DOHH2 (cell line): Measurements from ENCODE around the gene HTR1D.
"Not testable (repeated sequence)": the region's sequence is repeated elsewhere in the genome, so short reads cannot be mapped to it uniquely, and the experiment has no call there.

Experiments
- H3F3A ChIP-seq: fragments of 200-600 bp; sonication (generic), shearing (Covaris generic); 2 replicates; pipeline ENCODE4 v1.6.0; 2016; ENCODE audit warnings: antibody characterized with exemption, mild to moderate bottlenecking; ENCODE audit not compliant: control insufficient read depth, insufficient read depth
- H3K27ac ChIP-seq: fragments of 200-600 bp; sonication (generic); 2 replicates; pipeline ENCODE4 v1.5.1; 2014; ENCODE audit warnings: low read depth, mild to moderate bottlenecking, low read length, moderate library complexity
- H3K27me3 ChIP-seq: fragments of 200-600 bp; sonication (generic); 2 replicates; pipeline ENCODE4 v1.6.1; 2014; ENCODE audit warnings: mild to moderate bottlenecking, low read length, mixed read lengths; ENCODE audit not compliant: control insufficient read depth
- H3K36me3 ChIP-seq: fragments of 200-600 bp; sonication (generic); 2 replicates; pipeline ENCODE4 v1.6.1; 2014; ENCODE audit warnings: mild to moderate bottlenecking, low read length, moderate library complexity, mixed read lengths; ENCODE audit not compliant: control insufficient read depth
- H3K4me1 ChIP-seq: fragments of 200-600 bp; sonication (generic); 2 replicates; pipeline ENCODE4 v1.6.1; 2014; ENCODE audit warnings: mild to moderate bottlenecking, low read length, mixed read lengths; ENCODE audit not compliant: control insufficient read depth
- H3K4me2 ChIP-seq: fragments of 200-600 bp; sonication (generic); 2 replicates; pipeline ENCODE4 v1.6.0; 2014; ENCODE audit warnings: mild to moderate bottlenecking, low read length, moderate library complexity
- H3K4me3 ChIP-seq: fragments of 200-600 bp; sonication (generic); 2 replicates; pipeline ENCODE4 v1.5.1; 2014; ENCODE audit warnings: mild to moderate bottlenecking, low read length, mixed read lengths
- H3K79me2 ChIP-seq: fragments of 200-600 bp; sonication (generic); 2 replicates; pipeline ENCODE4 v1.6.1; 2014; ENCODE audit warnings: mild to moderate bottlenecking, low read length, mixed read lengths; ENCODE audit not compliant: control insufficient read depth
- H3K9me2 ChIP-seq: fragments of 200-600 bp; sonication (generic); replicated peaks from 2 replicates; pipeline ENCODE4 v1.6.1; 2014; ENCODE audit warnings: mild to moderate bottlenecking, low read length, mixed read lengths; ENCODE audit not compliant: control insufficient read depth
- H3K9me3 ChIP-seq: fragments of 200-600 bp; sonication (generic); 2 replicates; pipeline ENCODE4 v1.6.1; 2014; ENCODE audit warnings: antibody characterized with exemption, low read length, mixed read lengths; ENCODE audit not compliant: control insufficient read depth, insufficient read depth
- H4K20me1 ChIP-seq: fragments of 200-600 bp; sonication (generic); 2 replicates; pipeline ENCODE4 v1.6.0; 2014; ENCODE audit warnings: low read depth, mild to moderate bottlenecking, antibody characterized with exemption, low read length, moderate library complexity; ENCODE audit not compliant: control insufficient read depth, insufficient read depth
- CTCF ChIP-seq: fragments of 200-600 bp; sonication (generic); IDR thresholded peaks from one replicate; pipeline ENCODE4 v1.5.1; 2014; ENCODE audit warnings: antibody characterized with exemption, mild to moderate bottlenecking, low read depth, low read length; ENCODE audit not compliant: poor library complexity, severe bottlenecking
- EZH2phosphoT487 ChIP-seq: fragments of 200-600 bp; sonication (generic); IDR thresholded peaks from 2 replicates; pipeline ENCODE4 v1.6.1; 2017; ENCODE audit warnings: borderline replicate concordance, mild to moderate bottlenecking, antibody characterized with exemption, low read length, moderate library complexity, mixed read lengths

The HTR1D gene

GRCh38 chr1:23194119-23194984 is 22.9 kb downstream of the HTR1D start:
- TF ChIP-seq EZH2phosphoT487 (no peak), CTCF (no peak)
- H3K27ac ChIP-seq, result no peak overlapping the region
- no peak overlapping the region for H3K4me3 ChIP-seq
- no peaks in the 10 kb centered on the region for H3F3A ChIP-seq
- no peaks in the 10 kb centered on the region for H3K9me2 ChIP-seq
- H3K4me1 ChIP-seq, result no peaks in the 10 kb centered on the region
- no peak overlapping the region for H3K4me2 ChIP-seq
- H3K79me2 ChIP-seq, result no peaks in the 10 kb centered on the region
- no peaks in the 10 kb centered on the region for H4K20me1 ChIP-seq
- H3K27me3 ChIP-seq, result no peaks in the 10 kb centered on the region
- H3K9me3 ChIP-seq, result no peaks in the 10 kb centered on the region
- H3K36me3 ChIP-seq, result no peaks in the 10 kb centered on the region

GRCh38 chr1:23193391-23194118 is 23.7 kb downstream of the HTR1D start:
- no peak for TF ChIP-seq EZH2phosphoT487
- no peak for TF ChIP-seq CTCF
- Histone ChIP-seq H3K36me3 (no peaks in the 10 kb centered on the region), H3K9me2 (no peaks in the 10 kb centered on the region), H3K9me3 (no peaks in the 10 kb centered on the region), H3K79me2 (no peaks in the 10 kb centered on the region), H3K4me2 (no peak overlapping the region), H3K4me1 (no peaks in the 10 kb centered on the region), H4K20me1 (no peaks in the 10 kb centered on the region), H3F3A (no peaks in the 10 kb centered on the region), H3K4me3 (no peak overlapping the region), H3K27ac (no peak overlapping the region), H3K27me3 (no peaks in the 10 kb centered on the region)

GRCh38 chr1:23191199-23191598 is 26.1 kb downstream of the HTR1D start:
- Histone ChIP-seq H3K79me2 (no peaks in the 10 kb centered on the region), H4K20me1 (0 out of 2 replicates have a peak, but pooled peaks cover 2% of the 10 kb centered on the region), H3K36me3 (no peaks in the 10 kb centered on the region), H3F3A (no peaks in the 10 kb centered on the region), H3K9me2 (no peaks in the 10 kb centered on the region), H3K4me3 (no peak overlapping the region), H3K9me3 (no peaks in the 10 kb centered on the region), H3K27ac (no peak overlapping the region), H3K4me2 (no peak overlapping the region), H3K27me3 (no peaks in the 10 kb centered on the region), H3K4me1 (no peaks in the 10 kb centered on the region)
- TF ChIP-seq EZH2phosphoT487 (no peak), CTCF (no peak)

- H3K9me2 ChIP-seq, H3K9me3 ChIP-seq, H3K36me3 ChIP-seq, H3K27me3 ChIP-seq, H3K4me2 ChIP-seq, H4K20me1 ChIP-seq, H3K27ac ChIP-seq, H3K4me3 ChIP-seq, H3K79me2 ChIP-seq, H3F3A ChIP-seq, H3K4me1 ChIP-seq: not testable (repeated sequence)
Measured at GRCh38 chr1:23188936-23189452, 28.3 kb downstream of the HTR1D start.
